Measurements from ENCODE around the gene ZC3H7B.

DNA sequence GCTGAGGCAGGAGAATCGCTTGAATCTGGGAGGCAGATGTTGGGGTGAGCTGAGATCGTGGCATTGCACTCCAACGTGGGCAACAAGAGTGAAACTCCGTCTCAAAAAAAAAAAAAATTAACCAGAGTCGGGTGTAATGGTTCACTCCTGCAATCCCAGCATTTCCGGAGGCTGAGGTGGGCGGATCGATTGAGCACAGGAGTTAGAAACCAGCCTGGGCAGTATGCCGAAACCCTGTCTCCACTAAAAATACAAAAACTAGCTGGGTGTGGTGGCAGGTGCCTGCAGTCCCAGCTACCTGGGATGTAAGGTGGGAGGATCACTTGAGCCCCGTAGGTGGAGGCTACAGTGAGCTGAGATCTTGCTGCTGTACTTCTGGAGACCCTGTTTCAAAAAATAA is 16.9 kb upstream of the ZC3H7B start:
- no peak for TF ChIP-seq GATA3 (IDR thresholded peaks at IDR 0.05; ENCODE audit: low read depth, low read length)
- no peak for TF ChIP-seq GATA2 (IDR thresholded peaks at IDR 0.05; ENCODE audit: low read depth, low read length)
